Adrenal gland (tissue), 5 donors: Measurements from ENCODE around the gene COQ9.

Source experiments
- CTCF ChIP-seq, 6 experiments: fragments of 450-650 bp in 4 of 6; fragments of 200-600 bp in 2 of 6; sonication (generic) in 1 of 6; IDR thresholded peaks; 1 replicate in 5 of 6; 2 replicates in 1 of 6; pipeline versions ENCODE4 v1.5.1 to v1.8.0; 2016 to 2021; ENCODE audit warnings: antibody characterized with exemption in 6 of 6, mild to moderate bottlenecking in 2 of 6, moderate library complexity in 1 of 6
- POLR2A ChIP-seq, 2 donors: fragments of 450-650 bp; IDR thresholded peaks; one replicate each; pipeline ENCODE4 v1.6.1; 2017; ENCODE audit warnings: antibody characterized with exemption in 2 of 2, mild to moderate bottlenecking in 2 of 2, moderate library complexity in 1 of 2
- donor health status: DM: no; HTN: no; CAD: no.

GRCh38 chr16:57479976-57480753 is 32.9 kb downstream of the COQ9 start:
- TF ChIP-seq CTCF (IDR thresholded peaks at IDR 0.05) (no peak), POLR2A (IDR thresholded peaks at IDR 0.05) (no peak)
